Stimulated activated memory B cell treated with anti-CD40 and anti-IgM and Interleukin-4, amounts not matched to agents 10 μg/mL and 1 μg/mL and 100 μg/mL, for 72 hours (primary cell): ENCODE measurements around the gene AHDC1.
"Not testable (repeated sequence)": the region's sequence is repeated elsewhere in the genome, so short reads cannot be mapped to it uniquely, and the experiment has no call there.

ENCODE experiments used
- ATAC-seq: fragments of 150-1000 bp; cut with Tn5 transposase; 2 replicates; pipeline ENCODE4 v1.10.0; 2021
- H3K27ac Mint-ChIP-seq: one replicate; pipeline ENCODE4 v1.8.0; 2022; ENCODE audit warnings: mild to moderate bottlenecking, mixed read lengths
- H3K27me3 Mint-ChIP-seq: one replicate; pipeline ENCODE4 v1.8.0; 2022; ENCODE audit warnings: mixed read lengths
- H3K36me3 Mint-ChIP-seq: one replicate; pipeline ENCODE4 v1.8.0; 2022; ENCODE audit warnings: mixed read lengths
- H3K4me1 Mint-ChIP-seq: one replicate; pipeline ENCODE4 v1.8.0; 2022; ENCODE audit warnings: mixed read lengths
- H3K4me3 Mint-ChIP-seq: one replicate; pipeline ENCODE4 v1.8.0; 2022; ENCODE audit warnings: mild to moderate bottlenecking, moderate library complexity, mixed read lengths
- H3K9me3 Mint-ChIP-seq: one replicate; pipeline ENCODE4 v1.8.0; 2022; ENCODE audit warnings: mixed read lengths

AHDC1 gene

DNA sequence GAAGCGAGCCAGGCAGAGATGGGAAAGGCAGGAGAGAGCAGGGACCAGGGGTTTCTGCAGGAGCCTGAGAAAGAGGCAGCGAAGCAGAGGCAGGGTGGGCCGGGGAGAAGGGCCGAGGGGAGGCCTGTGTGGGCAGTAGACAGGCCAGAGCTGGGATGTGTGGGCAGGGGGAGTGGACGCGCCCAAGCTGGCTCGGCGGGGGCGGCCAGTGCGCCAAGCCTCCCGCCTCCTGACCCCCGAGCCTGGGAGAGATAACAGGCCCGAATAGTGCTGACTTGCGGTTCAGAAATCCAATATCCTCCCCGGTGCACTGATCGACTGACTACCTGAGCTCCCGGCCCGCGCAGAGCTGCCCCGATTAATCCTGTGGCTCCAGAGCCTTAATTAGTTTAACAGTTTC is 41.9 kb downstream of the AHDC1 start:
- ATAC-seq: no peak
- no peaks in the 10 kb centered on the region for H3K9me3 Mint-ChIP-seq
- H3K4me3 Mint-ChIP-seq: no peak overlapping the region
- no peaks in the 10 kb centered on the region for H3K36me3 Mint-ChIP-seq
- peak overlapping the region; percentile 50 for H3K27ac Mint-ChIP-seq
- H3K27me3 Mint-ChIP-seq: no peaks in the 10 kb centered on the region
- peaks cover 60% of the 10 kb centered on the region for H3K4me1 Mint-ChIP-seq

DNA sequence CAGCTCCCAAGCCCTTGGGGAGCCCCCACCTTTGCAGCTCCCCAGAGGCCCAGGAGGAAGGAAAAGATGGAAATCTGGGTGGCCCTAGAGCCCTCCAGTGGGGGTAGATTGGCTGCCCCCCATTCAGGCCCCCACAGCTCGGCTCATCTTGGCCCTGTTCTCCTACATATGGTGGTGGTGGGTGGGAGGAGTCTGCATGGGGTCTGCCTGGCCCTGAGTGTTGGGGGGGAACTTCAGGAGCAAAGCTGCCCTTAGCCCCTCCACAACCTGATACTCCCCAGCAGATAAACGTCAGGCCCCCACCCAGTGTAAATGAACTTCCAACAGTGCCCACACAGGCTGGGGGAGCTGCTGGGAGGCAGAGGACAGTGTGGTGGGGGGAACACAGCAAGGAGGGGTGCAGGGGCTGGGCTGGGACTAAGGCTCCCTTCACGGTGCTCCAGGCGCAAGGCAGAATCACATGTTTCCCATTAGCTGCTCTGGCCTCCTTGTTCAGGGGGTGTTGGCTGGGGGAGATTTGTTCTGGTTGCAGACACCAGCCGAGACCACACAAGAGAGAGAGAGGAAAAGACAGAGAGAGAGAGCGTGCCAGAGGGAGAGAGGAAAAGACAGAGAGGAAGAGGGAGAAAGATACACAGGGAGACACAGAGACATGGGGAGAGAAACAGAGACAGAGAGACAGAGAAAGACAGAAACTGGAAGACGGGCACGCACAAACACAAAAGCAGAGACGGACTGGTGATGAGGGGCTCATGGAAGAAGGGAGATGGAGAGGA is 42.6 kb downstream of the AHDC1 start:
- Mint-ChIP-seq H3K4me3 (no peak overlapping the region), H3K9me3 (no peaks in the 10 kb centered on the region), H3K4me1 (peaks cover 65% of the 10 kb centered on the region), H3K27me3 (no peaks in the 10 kb centered on the region), H3K27ac (peak overlapping the region; percentile 50), H3K36me3 (no peaks in the 10 kb centered on the region)
- ATAC-seq: no peak

DNA sequence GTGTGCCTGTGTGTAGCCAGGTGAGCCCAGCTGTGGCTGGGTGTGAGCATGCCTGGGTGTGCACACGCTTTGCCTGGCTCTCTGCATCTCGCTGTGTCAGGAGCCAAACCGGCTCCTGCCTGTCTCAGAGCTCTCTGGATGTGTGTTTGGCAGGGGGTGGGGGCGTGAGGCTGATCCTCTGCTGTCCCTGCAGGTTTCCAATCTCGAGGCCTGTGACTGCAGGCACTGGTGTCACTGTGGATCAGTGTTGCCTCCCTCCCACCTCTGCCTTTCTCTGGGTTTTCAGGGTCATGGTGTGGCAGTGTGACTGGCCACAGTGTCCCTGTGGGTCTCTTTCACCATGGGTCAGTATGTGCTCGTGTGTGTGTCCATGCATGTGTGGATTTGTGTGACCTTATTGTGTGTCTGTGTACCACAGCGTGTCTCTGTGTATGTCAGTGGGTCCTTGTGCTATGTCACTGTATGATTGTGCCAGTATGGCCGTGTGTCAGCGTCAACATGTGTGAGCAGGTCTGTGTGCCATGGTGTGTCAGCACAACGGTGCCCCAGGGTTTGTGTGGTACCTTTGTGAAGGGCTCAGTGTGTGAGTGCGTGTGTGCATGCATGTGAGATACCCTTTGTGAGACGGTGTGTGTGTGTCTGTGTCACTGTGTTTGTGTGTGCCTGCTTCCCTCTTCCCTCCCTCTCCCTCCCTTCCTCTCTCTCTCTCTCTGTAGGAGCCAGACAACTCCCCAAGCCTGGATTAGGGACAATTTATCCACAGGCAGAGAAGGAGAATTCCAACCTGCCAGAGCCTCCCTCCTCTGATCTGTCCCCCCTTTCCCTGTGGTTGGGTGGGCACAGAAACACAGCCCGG is 43.4 kb downstream of the AHDC1 start:
- peaks cover 68% of the 10 kb centered on the region for H3K4me1 Mint-ChIP-seq
- no peak for ATAC-seq
- no peak overlapping the region for H3K4me3 Mint-ChIP-seq
- H3K36me3 Mint-ChIP-seq: no peaks in the 10 kb centered on the region
- H3K9me3 Mint-ChIP-seq: no peaks in the 10 kb centered on the region
- no peaks in the 10 kb centered on the region for H3K27me3 Mint-ChIP-seq
- peak overlapping the region; percentile 38 for H3K27ac Mint-ChIP-seq

DNA sequence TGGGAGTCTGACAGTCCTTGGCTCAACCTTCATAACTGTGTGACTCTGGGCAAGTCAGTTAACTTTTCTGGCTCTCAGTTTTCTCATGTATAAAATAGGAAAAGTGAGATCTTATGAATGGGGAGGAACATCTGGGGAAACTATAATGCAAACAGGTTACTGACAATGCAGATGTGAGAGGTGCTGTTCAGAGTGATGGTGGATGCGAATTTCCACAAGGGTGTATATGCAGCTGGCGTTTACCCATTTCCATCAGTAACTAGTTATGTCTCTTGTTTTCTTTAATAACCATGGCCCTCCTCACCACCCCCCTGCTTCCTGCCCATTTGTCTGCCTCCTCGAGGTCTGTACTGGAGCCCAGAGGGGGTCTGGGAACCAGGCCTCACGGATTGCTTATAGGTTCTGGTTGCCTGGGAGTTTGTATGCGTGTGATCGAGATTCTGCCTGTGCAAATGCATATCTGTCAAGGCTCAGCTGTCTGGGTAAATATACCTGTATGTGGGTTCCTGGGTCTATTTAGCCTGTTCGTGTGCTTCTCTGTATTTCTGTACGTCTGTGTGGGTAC is 44.4 kb downstream of the AHDC1 start:
- H3K4me3 Mint-ChIP-seq: no peak overlapping the region
- H3K27ac Mint-ChIP-seq: peak overlapping the region; percentile 38
- H3K27me3 Mint-ChIP-seq: no peaks in the 10 kb centered on the region
- H3K36me3 Mint-ChIP-seq: no peaks in the 10 kb centered on the region
- peaks cover 73% of the 10 kb centered on the region for H3K4me1 Mint-ChIP-seq
- ATAC-seq: no peak
- no peaks in the 10 kb centered on the region for H3K9me3 Mint-ChIP-seq

DNA sequence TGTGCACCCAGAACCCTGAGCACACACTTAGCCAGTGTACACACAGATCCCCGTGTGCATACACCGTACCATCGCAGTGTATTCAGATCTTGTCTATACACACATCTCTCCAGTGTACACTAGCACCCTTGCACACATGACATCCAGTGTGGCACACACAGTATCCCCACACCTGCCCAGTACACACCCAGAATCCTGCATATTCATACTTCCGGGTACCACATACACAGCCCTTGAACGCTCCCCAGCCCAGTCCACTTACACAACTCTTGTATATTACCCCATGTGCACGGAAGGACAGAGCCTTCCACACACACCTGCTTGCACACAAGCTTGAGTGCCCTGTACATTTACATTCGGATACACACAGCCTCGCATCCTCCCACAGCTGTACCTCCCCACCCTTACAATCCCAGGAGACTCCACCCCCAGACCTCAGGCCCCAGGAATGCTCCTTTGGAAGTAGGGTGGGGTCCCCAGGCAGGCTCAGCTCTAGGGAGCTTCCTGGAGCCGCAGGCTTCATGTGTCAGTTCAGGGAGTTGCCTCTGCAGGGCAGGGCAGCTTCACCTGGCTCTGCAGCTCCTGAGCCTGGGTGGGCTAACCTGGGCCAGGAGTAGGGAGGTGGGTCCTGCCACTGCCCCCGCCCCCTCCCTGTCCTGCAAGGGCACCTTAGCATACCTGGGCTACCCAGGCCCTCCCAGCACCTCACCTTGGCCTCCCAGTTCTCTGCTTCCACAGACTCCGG is 46.2 kb downstream of the AHDC1 start:
- no peaks in the 10 kb centered on the region for H3K9me3 Mint-ChIP-seq
- H3K27ac Mint-ChIP-seq: peak overlapping the region; percentile 19
- no peak overlapping the region for H3K4me3 Mint-ChIP-seq
- no peak for ATAC-seq
- H3K27me3 Mint-ChIP-seq: no peaks in the 10 kb centered on the region
- no peaks in the 10 kb centered on the region for H3K36me3 Mint-ChIP-seq
- peaks cover 60% of the 10 kb centered on the region for H3K4me1 Mint-ChIP-seq

DNA sequence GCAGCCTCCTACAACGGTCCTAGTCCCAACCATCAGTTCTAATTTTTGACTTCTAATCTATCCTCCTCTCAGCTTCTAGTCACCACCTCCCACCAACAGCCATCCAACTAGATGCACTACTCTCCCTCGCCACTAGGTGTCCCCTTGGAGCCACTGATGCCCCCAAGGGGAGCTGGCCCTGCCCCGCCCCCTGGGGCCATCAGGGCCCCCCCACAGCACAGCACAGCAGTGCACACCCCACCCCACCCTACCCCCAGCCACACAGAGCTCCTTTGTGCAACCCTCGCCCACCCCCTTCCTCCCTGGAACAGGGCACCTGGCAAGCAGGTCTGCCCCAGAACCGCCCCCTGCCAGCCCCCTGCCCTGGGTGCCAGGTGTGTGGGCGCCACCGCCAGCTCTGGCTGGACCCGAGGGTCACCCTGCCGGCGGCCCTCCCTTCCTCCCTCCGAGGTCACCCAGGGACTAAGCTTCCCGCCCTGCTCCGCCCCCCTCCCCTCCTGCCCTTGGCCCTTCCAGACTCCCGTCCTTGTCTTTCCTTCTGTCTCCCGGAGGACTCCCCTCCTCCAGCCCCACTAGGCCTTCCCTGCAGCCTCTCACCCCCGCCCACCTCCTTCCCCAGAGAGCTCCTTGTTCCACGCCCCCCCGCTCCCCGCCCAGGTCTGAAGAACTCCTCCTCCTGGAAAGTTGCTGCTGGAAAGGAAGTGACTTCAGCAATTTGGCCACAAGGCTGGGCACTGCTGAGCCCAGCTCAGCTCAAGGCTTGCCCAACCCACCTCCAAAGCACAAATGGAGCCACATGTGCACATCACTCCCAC is 47.0 kb downstream of the AHDC1 start:
- Mint-ChIP-seq H3K27me3 (no peaks in the 10 kb centered on the region), H3K4me1 (peaks cover 54% of the 10 kb centered on the region), H3K9me3 (no peaks in the 10 kb centered on the region), H3K27ac (peak overlapping the region; percentile 79), H3K4me3 (no peak overlapping the region), H3K36me3 (no peaks in the 10 kb centered on the region)
- peak; percentile 65 for ATAC-seq

DNA sequence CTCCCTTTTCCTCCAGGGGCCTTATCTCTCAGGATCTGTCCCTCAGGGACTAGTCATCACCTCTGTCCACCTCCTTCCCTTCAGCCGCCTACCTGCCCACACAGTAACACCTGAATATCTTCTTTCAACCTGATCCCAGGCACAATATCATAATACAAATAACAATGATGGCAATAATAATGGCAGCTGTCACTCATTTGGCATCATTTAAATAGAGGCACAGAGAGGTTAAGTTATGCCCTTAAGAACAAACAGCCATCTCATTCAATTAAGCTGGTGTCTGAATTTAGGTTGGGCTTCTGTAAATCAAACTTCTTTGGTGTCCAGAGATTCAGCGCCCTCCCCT is 47.5 kb downstream of the AHDC1 start:
- Mint-ChIP-seq H3K36me3 (peaks cover 2% of the 10 kb centered on the region), H3K4me1 (peaks cover 48% of the 10 kb centered on the region), H3K27ac (peak overlapping the region; percentile 79), H3K9me3 (no peaks in the 10 kb centered on the region), H3K27me3 (no peaks in the 10 kb centered on the region), H3K4me3 (no peak overlapping the region)
- no peak for ATAC-seq

DNA sequence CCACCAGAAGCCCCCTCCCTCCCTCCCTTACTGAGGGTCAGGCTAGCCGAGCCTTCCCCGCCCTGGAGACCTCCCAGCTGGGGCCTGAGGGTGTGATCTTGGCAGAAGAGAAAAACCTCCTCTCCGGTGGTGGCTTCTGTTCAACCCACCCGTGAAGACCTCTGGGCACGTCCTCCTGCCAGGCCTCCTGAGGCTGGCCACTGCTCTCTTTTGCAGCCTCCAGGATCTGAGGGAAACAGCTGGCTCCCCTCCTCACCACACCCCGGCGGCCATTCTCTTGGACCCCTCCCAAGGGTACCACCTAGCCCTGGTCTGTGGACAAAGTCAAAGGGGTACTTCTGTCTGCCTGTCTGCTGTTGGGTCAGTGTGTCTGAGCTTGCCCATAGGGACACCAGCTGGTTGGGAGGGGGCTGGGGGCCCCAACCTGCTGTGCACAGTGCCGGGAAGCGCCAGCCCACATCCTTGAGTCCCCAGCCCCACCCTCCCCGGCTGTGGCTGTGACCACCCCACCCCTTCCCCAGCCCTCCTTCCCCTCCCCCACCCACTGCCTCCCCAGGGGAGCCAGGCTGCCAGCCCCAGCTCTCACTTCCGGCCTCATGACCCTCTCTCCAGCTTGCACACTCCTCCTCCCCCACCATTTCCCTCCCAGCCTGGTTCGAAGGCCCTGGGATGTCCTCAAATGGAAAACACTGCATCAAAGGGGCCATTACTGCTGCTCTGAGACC is 48.1 kb downstream of the AHDC1 start:
- ATAC-seq: peak; percentile 55
- H3K4me1 Mint-ChIP-seq: peaks cover 43% of the 10 kb centered on the region
- no peaks in the 10 kb centered on the region for H3K27me3 Mint-ChIP-seq
- H3K27ac Mint-ChIP-seq: peak overlapping the region; percentile 79
- peaks cover 7% of the 10 kb centered on the region for H3K36me3 Mint-ChIP-seq
- no peaks in the 10 kb centered on the region for H3K9me3 Mint-ChIP-seq
- H3K4me3 Mint-ChIP-seq: no peak overlapping the region

DNA sequence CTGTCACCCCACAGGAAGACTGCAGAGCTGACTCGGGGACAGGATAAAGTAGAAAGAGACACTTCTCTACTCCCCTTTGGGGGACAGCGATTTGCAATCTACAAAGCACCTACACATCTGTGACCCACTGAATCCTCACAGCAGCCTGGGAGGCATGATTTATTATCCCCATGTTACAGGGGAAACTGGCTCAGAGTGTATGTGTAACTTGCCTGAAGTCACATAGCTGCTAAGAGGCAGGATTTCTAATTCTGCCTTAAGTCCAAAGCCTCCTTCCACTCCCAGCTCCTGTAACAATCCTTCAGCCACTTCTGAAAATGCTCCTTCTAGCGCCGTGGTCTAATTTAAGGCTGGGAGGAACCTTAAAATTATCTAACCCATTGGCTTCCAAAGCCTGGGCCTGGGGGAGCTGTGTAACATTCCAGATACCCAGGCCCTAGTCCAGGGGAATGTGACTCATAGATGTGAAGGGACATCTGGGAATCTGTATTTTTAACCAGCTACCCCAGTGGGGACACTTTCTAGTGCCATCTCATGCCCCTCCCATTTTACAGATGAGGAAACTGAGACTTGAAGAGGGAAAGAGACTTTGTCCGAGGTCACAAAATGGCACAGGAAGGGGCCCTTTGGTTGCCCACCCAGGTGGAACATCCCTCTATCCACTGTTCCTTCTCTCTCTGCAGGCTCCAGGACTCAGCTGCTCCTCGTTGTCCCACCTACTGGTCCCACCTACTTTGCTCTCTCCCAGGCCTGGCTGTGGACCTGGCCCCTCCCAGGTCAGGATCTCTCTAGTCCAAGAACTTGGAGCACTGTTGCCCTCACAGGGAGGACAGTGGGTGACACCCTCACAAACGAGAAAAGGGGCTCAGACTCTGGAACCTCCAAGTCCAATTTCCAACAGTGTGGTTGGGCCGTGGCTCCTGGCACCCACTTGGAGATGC is 48.9 kb downstream of the AHDC1 start:
- Mint-ChIP-seq H3K27me3 (no peaks in the 10 kb centered on the region), H3K4me3 (no peak overlapping the region), H3K4me1 (peaks cover 35% of the 10 kb centered on the region), H3K27ac (peak overlapping the region; percentile 79), H3K9me3 (no peaks in the 10 kb centered on the region), H3K36me3 (peaks cover 7% of the 10 kb centered on the region)
- ATAC-seq: no peak

DNA sequence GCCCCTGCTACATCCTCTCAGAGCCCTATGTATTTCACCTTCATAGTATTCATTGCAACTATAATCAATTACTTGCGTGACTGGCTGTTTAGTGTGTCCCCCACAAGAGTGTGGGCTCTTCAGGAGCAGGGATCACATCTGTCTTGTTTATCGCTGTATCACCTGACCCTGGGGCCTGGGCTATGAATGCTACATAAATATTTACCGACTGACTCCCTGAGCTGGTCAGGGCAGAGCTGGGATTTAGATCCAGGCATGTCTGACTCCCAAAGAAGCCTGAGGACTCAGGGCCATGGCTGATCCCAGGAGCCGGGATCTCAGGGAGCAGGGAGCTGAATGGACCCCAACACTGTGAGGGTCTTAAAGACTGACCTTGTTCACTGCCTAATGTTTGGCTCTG is 49.7 kb downstream of the AHDC1 start:
- peak overlapping the region; percentile 79 for H3K27ac Mint-ChIP-seq
- H3K4me3 Mint-ChIP-seq: no peak overlapping the region
- H3K27me3 Mint-ChIP-seq: no peaks in the 10 kb centered on the region
- H3K36me3 Mint-ChIP-seq: peaks cover 7% of the 10 kb centered on the region
- peaks cover 31% of the 10 kb centered on the region for H3K4me1 Mint-ChIP-seq
- H3K9me3 Mint-ChIP-seq: no peaks in the 10 kb centered on the region
- no peak for ATAC-seq

DNA sequence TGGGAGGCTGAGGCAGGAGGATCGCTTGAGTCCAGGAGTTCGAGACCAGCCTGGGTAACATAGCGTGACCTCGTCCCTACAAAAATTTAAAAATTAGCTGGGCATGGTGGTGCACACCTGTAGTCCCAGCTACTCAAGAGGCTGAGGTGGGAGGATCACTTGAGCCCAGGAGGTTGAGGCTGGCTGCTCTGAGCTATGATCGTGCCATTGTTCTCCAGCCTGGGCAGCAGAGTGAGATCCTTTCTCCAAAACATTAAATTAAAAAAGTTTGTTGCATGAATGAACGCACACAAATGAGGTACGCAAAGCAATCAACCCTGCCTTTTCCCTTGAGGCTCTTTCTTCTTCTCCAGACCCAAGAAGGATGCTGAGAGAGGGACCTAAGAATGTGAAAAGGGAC is 50.1 kb downstream of the AHDC1 start:
- H3K9me3 Mint-ChIP-seq, H3K4me3 Mint-ChIP-seq, ATAC-seq, H3K27me3 Mint-ChIP-seq, H3K27ac Mint-ChIP-seq: not testable (repeated sequence)
- H3K4me1 Mint-ChIP-seq: peaks cover 31% of the 10 kb centered on the region
- peaks cover 11% of the 10 kb centered on the region for H3K36me3 Mint-ChIP-seq

DNA sequence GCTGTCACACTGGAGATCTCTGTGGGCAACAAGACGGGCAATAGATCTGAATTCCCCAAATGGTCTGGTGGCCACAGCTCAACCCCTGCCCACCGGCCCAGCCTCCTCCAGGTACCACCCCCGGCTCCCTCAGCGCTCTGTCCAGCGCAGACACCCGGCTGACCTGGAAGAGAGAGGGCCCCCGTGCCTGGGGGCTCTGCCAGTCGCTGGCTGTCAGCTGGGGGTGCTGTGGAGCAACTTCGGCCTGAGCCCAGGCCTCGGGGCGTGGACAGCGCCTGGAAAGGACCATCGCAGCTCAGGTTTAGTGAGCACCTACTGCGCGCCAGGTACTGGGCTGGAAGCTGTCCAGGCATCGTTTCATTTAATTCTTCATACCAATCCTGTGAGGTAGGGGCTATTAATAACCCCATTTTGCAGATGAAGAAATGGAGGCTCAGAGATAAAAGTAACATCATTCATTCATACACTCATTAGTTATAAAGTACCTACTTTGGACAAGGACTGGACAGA is 51.0 kb downstream of the AHDC1 start:
- no peaks in the 10 kb centered on the region for H3K27me3 Mint-ChIP-seq
- no peak for ATAC-seq
- peaks cover 29% of the 10 kb centered on the region for H3K4me1 Mint-ChIP-seq
- H3K27ac Mint-ChIP-seq: no peak overlapping the region
- H3K36me3 Mint-ChIP-seq: peaks cover 17% of the 10 kb centered on the region
- no peak overlapping the region for H3K4me3 Mint-ChIP-seq
- no peaks in the 10 kb centered on the region for H3K9me3 Mint-ChIP-seq

DNA sequence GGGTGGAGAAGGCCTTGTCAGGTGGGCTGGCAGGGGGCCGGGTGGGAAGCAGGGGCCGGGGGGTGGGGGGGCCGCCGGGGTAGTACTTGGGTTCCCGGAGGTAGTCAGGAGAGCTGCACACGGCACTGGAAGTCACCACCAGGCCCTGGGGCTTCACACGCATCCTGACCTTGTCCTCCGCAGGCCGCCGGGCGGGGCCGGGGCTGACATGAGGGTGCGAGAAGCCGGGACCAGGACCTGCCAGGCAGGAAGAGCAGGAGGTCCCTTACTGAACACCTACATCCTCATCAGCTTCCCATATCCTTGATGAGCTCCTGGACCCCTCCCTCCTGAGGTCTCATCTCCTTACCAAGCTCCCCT is 52.0 kb downstream of the AHDC1 start:
- Mint-ChIP-seq H3K27ac (no peak overlapping the region), H3K4me1 (peaks cover 20% of the 10 kb centered on the region), H3K4me3 (no peak overlapping the region), H3K27me3 (no peaks in the 10 kb centered on the region), H3K9me3 (no peaks in the 10 kb centered on the region), H3K36me3 (peaks cover 17% of the 10 kb centered on the region)
- no peak for ATAC-seq
